H1 (cell line): ENCODE results near the gene PCED1B.

Experiments
- BCL11A ChIP-seq, 2 experiments: IDR thresholded peaks; one replicate each; pipeline ENCODE4 v1.6.1; 2011; ENCODE audit warnings: low read depth in 2 of 2, low read length in 2 of 2, mild to moderate bottlenecking in 2 of 2
- CTCF ChIP-seq, 3 experiments: IDR thresholded peaks; 1 replicate in 2 of 3; 2 replicates in 1 of 3; pipeline versions ENCODE4 v1.5.1 to v1.6.1; 2011; ENCODE audit warnings: low read length in 3 of 3, mild to moderate bottlenecking in 3 of 3, inconsistent platforms in 2 of 3, low read depth in 1 of 3, moderate library complexity in 1 of 3; ENCODE audit not compliant: insufficient read depth in 1 of 3; ENCODE audit errors: control extremely low read depth in 1 of 3
- GABPA ChIP-seq: IDR thresholded peaks from 2 replicates; pipeline ENCODE4 v1.6.1; 2011; ENCODE audit warnings: mild to moderate bottlenecking, low read length, moderate library complexity, borderline replicate concordance; ENCODE audit not compliant: insufficient read depth
- KDM5A ChIP-seq: fragments of 200-600 bp; IDR thresholded peaks from 2 replicates; pipeline ENCODE4 v1.7.1; 2012; ENCODE audit warnings: mild to moderate bottlenecking, low read length, inconsistent platforms, mixed read lengths
- POLR2A ChIP-seq, 2 experiments: IDR thresholded peaks; 1 replicate in 1 of 2; 2 replicates in 1 of 2; pipeline ENCODE4 v1.6.1; 2011; ENCODE audit warnings: low read depth in 2 of 2, low read length in 2 of 2, mild to moderate bottlenecking in 2 of 2; ENCODE audit errors: control extremely low read depth in 1 of 2
- ZNF274 ChIP-seq: IDR thresholded peaks from 2 replicates; pipeline ENCODE4 v1.7.0; 2012; ENCODE audit warnings: low read length, borderline replicate concordance; ENCODE audit errors: extremely low read depth

- TF ChIP-seq CTCF (IDR thresholded peaks at IDR 0.05; ENCODE audit: control extremely low read depth in 1 of 3, insufficient read depth in 1 of 3, low read depth in 1 of 3, low read length in 3 of 3) (no peak), GABPA (no peak), ZNF274 (no peak), BCL11A (IDR thresholded peaks at IDR 0.05; ENCODE audit: low read depth in 2 of 2, low read length in 2 of 2) (no peak), POLR2A (IDR thresholded peaks at IDR 0.05; ENCODE audit: control extremely low read depth in 1 of 2, low read depth in 2 of 2, low read length in 2 of 2) (no peak), KDM5A (no peak)
Observed at GRCh38 chr12:47107446-47107845, 28.0 kb downstream of the PCED1B start.
